Smooth muscle cell of trachea (primary cell): ENCODE data around the gene C5AR1. TPM values are rescaled to one million over a fixed set of nuclear protein-coding genes. Genes with fewer than 3 reads are reported as not detected.

Experiments
- total RNA-seq: library from RNA; depleted of rRNA; stranded (reverse); fragments of >200 nt; gene quantifications from 2 replicates; pipeline ENCODE4 v1.2.1, GENCODE V29; 2014

Gene C5AR1
- 0.17 TPM in 1 of 2 replicates, not detected in the other for total RNA-seq

GRCh38 chr19:47309608-47310007 lies at the start of gene C5AR1:
Gene C5AR1, plus strand, starts transcription at chr19:47309861. Its CDS starts 35 bp downstream, at chr19:47309896.

GRCh38 chr19:47274071-47274890 lies 35.4 kb upstream of the C5AR1 start, which contains the start of gene INAFM1:
Gene INAFM1, plus strand, starts transcription at chr19:47274885. Its CDS starts 35 bp downstream, at chr19:47274920.

GRCh38 chr19:47331931-47332547 lies 22.4 kb downstream of the C5AR1 start, which contains the start of gene C5AR2:
Gene C5AR2, plus strand, starts transcription at chr19:47332175. Its CDS starts 8,625 bp downstream, at chr19:47340800.

GRCh38 chr19:47348819-47349795 lies 39.4 kb downstream of the C5AR1 start, which contains the start of gene DHX34:
Gene DHX34, plus strand, starts transcription at chr19:47349315. Its CDS starts 3,716 bp downstream, at chr19:47353031.

Other genes starting within 250 kb of the C5AR1 start
- gene ZC3H4, start 196.1 kb upstream of the C5AR1 start, total RNA-seq: 15.9 and 18.9 TPM in 2 replicates
- gene SAE1, start 179.0 kb upstream of the C5AR1 start, total RNA-seq: 106 and 195 TPM in 2 replicates
- 20.8 and 44.3 TPM in 2 replicates for gene BBC3, start 78.7 kb upstream of the C5AR1 start, total RNA-seq
- gene CCDC9, start 53.3 kb upstream of the C5AR1 start, total RNA-seq: 8.9 and 10.6 TPM in 2 replicates
- gene INAFM1, start 35.0 kb upstream of the C5AR1 start, total RNA-seq: 2.5 and 4.0 TPM in 2 replicates
- not detected in 2 replicates for gene C5AR2, start 22.3 kb downstream of the C5AR1 start, total RNA-seq
- gene DHX34, start 39.5 kb downstream of the C5AR1 start, total RNA-seq: 11.9 and 14.4 TPM in 2 replicates
- gene MEIS3, start 109.7 kb downstream of the C5AR1 start, total RNA-seq: 27.1 and 61.9 TPM in 2 replicates
- 0.33 TPM in 1 of 2 replicates, not detected in the other for gene SLC8A2, start 162.0 kb downstream of the C5AR1 start, total RNA-seq
- 5.4 and 8.1 TPM in 2 replicates for gene KPTN, start 174.4 kb downstream of the C5AR1 start, total RNA-seq
- gene NAPA, start 205.2 kb downstream of the C5AR1 start, total RNA-seq: 89.8 and 98.9 TPM in 2 replicates